GM18858 (cell line): ENCODE data around the gene PAM16.
"Not testable (repeated sequence)": the region's sequence is repeated elsewhere in the genome, so short reads cannot be mapped to it uniquely, and the experiment has no call there.

Experiments used
- ATAC-seq: cut with Tn5 transposase; IDR thresholded peaks from one replicate; pipeline ENCODE4 v1.9.1; 2021; ENCODE audit not compliant: unreplicated experiment

PAM16 gene

GRCh38 chr16:4336701-4337539, 14.2 kb downstream of the PAM16 start:
- no peak for ATAC-seq

- ATAC-seq, result no peak
Measured at GRCh38 chr16:4334724-4335495, 16.2 kb downstream of the PAM16 start.

- ATAC-seq, result not testable (repeated sequence)
Measured at GRCh38 chr16:4333714-4334113, 17.4 kb downstream of the PAM16 start.

- no peak for ATAC-seq
Measured at GRCh38 chr16:4333308-4333638, 17.8 kb downstream of the PAM16 start.

DNA sequence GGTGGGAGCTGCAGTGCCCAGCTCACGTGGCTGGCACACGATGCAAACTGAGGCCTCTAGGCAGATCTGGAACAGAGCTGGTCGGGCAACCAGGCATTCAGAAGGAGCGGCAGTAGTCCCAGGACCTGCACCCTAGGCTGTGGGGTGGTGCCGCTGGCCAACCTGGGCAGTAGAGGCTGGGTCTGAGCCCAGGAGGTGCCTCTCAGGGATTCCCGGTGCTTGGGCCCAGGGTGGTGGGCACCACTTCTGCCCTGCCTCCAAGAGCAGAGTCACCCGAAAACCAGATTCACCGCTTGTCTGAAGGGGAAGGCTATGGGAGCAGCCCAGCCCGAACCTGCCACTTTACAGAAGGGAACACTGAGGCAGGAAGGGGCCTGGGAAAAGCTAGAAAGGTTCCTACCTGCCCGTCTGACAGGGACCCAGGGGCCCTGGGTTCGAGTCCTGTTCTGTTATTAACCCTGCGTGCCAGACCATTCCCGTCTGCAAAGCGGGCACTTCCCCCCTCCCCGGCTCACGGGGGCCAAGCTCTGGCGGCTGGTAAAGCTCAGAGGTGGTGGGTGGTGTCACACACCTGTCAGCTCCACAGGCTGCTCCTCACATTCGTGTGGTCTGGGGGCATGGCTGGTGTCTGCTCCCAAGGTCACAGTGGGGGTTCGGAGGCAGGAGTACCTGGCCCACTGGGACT, 18.4 kb downstream of the PAM16 start:
- no peak for ATAC-seq

- ATAC-seq, result no peak
Measured at GRCh38 chr16:4332083-4332482, 19.0 kb downstream of the PAM16 start.

- no peak for ATAC-seq
Measured at GRCh38 chr16:4330277-4330874, 20.7 kb downstream of the PAM16 start.

- no peak for ATAC-seq
Measured at GRCh38 chr16:4328782-4329775, 22.0 kb downstream of the PAM16 start.

GRCh38 chr16:4328046-4328781, 22.9 kb downstream of the PAM16 start:
- ATAC-seq, result no peak

- ATAC-seq, result no peak
Measured at GRCh38 chr16:4327386-4328045, 23.6 kb downstream of the PAM16 start.

GRCh38 chr16:4325253-4325758, 25.8 kb downstream of the PAM16 start:
- ATAC-seq, result no peak

GRCh38 chr16:4324492-4325252, 26.4 kb downstream of the PAM16 start:
- ATAC-seq, result no peak

GRCh38 chr16:4323845-4324488, 27.2 kb downstream of the PAM16 start:
- ATAC-seq, result no peak

DNA sequence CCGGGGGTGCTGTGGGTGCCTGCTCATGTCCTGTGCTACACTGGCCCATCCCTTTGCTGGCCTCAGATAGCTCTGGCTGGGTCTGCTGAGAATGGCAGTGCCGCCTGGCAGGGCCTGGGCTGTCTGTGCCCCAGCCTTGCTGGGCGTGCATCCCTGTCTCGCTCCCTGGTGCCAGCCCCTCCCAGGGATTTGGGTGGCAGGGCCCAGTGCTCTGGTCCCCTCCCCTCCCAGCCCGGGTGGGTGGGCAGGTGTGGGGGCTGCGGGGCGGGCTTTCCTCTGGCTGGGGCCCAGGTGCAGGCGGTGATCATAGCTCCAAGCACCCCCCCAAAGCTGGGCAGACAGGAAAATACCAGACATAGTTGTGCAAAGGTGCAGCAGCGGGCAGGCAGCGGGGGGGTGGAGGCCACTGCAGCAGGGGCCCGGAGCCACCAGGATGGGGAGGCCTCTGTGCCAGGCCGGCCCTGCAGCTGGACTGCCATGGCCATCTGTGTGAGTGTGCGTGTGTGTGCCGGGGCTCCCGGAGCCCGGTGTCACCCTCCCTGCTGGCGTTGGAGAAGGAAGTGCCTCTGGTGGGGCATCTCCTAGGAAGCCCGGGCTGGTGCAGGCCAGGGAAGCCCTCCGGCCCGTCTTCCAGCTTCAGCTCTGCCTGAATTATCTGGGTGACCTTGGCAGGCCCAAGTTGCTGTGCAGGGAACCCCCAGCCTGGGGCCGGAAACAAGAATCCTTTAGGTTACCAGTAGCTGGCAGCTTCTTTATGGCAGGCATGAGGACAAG, 27.9 kb downstream of the PAM16 start:
- ATAC-seq, result no peak

DNA sequence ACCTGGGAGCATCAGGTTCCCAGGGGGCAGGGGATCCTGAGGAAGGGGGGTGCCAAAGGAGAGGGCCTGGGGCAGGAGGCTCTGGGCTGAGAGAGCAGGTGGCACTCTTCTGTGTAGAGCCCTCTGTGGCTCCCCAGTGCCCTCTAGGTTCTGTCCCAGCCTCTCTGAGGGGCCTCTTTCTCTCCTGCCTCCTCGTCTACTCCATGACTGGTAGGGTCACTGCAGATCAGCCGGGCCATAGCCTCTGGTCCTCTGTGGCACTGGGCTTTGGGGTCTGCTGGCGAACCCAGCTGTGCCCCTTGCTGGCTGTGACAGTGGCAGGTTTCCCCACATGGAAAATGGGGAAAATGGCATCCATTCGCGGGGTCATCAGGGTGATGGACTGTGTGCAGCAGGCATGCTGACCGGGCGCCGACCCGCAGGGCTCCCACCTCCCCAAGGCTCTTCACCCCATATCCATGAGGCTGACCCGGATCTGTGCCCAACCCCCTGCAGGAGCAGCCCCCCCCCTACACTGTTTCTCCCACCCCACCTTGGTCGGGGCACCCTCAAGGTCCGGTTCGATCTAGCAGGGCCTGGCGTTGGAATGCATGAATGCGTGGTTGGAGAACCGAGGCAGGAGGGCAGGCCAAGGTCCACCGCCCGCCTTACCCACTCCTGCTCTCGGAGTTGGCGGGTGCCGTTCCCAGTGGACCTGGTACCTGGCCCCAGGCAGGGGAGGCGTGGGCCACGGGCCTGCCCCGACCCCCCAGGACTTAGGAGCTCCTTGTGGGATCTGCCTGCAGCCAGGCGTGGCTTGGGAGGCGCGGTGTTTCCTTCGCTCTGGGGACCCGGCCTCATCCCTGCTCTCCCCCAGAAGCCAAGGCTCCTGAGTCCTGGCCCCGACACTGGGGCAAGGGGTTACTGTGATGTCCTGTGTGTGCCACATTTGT, 28.7 kb downstream of the PAM16 start:
- no peak for ATAC-seq
